ENCODE data around the gene TENM3. TPM values are rescaled to one million over a fixed set of nuclear protein-coding genes. Genes with fewer than 3 reads are reported as not detected.
A peak's percentile ranks its signal among the peaks of the same experiment; 100 is the strongest.

Gene TENM3
- polyA plus RNA-seq, 1 donor = 19.5 TPM

DNA sequence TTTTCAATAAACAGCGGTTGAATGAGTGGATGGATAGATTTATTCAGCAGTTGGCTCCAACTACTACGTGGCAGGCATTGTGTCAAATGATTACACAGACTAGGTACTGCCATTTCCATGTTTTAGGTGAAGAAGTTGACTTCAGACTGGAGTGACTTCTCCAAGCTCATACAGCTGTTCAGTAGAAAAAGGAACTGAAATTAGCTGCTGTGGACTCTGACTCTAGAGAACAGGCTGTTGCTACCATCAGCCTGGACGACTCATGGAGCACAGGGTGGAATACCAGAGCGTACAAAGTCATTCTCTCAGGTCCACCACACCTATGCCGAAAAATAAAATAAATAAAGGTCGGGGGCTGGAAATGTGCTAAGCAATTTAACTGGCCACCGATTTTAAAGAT lies 45.3 kb downstream of the TENM3 start:
- no peak for DNase-seq

DNA sequence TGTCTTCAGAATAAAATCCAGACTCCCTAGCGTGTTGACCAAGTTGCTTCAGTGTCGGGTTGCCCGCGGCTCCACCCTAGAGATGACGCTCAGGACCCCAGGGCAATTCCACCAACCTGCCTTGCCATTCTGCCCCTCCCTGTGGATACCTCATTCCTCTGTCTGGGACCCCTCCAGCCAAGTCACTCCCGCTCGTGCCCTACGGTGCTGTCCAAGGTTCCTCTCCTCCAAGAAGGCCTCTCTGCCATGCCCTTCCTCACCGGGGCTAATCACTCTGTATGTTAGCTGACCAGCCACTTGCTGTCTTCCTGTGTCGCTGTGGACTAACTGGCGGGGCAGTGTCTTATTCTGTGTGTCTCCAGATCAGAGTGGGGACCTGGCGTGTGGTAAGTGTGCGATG lies 46.6 kb downstream of the TENM3 start:
- DNase-seq = no peak

DNA sequence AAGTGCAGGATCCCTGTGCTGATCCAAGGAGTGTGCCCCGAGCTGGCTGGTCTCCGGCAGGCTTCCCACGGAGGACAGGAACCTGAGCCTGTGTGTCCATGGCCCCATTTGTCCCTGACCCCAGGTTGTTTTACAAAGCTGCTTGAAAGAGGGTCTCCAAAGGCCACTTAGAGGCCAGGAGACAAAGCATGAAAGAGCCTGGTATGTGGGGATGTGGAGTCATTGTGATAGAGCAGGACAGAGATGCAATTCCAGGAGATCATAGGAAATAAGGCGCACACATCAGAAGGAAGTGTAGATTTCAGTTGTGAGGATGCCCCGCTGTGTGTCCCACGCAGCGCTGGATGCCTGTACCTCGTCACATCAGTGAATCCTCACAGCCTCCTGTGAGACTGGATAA lies 48.0 kb downstream of the TENM3 start:
- no peak for DNase-seq

DNA sequence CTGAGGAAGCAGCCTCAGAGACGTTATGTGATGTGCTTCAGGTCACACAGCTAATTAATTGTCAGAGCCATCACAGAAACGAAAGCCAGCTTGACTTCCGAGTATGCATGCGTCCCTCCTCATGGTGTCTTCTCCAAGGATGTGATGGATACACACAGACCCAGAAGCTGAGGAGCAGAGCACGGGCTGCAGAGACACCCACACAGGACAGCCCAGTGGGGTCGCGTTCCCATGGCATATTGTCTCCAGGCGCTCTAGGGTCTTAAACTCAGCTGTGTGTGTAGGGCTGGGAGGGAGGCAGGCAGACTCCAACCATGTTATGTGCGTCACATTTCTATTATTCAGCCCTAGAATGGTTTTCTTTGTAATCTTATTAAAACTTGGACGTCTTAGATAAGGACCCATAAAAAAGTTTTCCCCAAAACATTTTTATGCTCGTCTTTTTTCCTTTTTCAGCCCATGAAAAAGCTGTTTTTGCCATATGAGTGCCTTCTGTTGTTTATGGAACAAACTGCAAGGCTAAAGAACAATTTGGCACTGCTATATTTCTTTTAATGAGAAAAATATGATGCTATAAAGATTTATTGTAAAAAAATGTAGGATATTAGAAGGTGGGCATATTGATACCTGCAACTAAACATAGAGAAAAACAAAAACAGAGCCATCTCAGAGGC lies 48.5 kb downstream of the TENM3 start:
- no peak for DNase-seq

DNA sequence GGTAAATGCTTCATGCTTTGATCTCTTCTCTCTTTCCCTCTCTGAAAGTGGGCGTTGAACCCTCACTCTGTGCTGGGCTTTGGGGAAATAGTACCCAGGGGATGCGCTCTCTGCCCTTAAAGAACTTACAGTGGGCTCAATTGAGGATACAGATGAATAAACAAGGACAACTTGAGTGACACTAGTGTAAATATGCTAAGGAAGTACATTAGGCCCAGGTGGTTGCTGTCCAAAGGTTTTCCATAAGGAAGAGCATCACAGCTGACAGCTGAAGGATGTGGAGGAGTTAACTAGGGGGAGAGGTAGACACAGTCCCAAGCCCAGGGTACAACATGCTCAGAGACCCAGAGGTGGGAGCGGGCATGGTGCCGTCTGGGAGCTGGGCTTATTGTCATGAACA lies 49.4 kb downstream of the TENM3 start:
- DNase-seq = peak; percentile 34

DNA sequence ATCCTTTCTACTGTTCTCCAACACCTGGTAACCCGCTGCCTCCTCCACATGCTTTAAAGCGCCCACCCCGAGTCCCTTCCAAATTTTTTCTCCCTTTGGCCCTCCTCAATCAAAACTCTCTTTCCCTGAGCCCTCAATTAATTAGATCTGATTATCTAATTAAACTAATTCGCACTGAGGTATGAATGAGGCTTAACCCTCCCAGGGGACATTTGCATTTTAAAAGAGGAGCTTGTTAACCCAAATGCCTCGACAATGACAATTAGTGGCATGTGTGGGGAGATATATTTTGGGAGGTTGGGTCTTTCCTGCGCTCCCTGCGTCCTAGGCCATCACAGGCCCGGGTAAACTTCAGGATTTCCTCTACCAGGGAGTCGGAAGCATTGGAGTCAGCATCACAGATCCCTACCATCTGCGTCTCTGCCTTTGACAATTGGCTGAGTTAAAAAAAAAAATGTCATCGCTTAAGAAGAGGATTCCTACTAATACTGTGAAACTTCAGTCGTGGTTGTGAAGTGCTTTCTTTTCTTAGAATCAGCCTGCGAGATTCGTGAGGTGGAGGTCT lies 50.6 kb downstream of the TENM3 start:
- DNase-seq = no peak

DNA sequence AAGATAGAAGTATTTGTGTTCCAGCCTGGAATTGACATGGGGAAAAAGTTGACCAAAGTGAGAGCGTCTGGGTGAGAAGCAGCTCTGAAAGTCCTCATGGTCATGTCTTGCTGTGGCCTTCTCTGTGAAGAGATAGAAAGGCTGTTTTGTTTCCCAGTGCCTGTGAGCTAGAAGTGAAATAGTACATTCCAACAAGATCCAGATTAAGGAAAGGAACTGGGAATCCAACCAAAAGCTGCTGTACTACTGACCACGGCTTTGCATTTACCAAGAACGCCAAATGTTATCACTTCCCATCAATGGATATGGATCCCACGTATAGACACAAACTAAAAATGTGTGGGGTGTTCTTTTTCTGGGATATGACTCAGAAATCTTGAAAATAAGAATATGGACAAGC lies 51.2 kb downstream of the TENM3 start:
- DNase-seq = no peak

DNA sequence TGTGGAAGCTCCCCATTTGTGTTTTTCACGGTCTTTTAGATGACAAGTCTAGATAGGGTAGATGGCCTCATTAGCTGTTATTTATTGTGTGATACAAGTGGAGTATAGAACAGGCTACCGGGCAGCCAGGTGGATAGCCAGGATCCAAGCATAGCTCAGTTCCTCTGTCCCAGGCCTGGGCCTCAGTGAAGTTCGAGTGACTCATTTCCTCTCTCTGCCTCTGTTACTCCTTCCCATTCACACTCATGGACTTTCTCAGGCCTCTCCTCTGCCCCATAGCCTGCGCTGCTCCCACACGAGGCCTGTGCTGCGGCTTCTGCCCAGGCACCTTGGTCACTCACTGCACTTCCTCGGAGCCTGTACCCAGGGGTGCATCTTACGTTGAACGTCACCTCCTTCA lies 54.5 kb downstream of the TENM3 start:
- no peak for DNase-seq

DNA sequence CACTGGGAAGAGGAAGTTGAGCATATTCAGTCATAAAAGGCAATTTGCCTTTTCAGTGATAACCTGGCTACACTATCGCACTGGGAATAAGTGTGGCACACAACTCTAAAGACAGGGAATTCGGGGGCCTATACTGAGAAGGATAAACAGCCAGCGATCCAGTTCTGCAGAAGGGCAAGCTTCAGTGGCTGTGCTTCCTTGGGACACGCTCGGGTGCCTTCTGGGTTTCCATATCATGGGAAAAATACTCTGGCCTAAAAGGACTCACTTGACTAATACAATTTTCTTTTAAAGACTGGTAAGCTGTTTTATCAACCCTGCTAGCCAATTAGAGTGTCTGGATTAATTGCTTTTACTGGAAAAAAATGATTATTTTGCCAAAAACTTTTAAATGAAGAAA lies 58.5 kb downstream of the TENM3 start:
- DNase-seq = peak; percentile 45

DNA sequence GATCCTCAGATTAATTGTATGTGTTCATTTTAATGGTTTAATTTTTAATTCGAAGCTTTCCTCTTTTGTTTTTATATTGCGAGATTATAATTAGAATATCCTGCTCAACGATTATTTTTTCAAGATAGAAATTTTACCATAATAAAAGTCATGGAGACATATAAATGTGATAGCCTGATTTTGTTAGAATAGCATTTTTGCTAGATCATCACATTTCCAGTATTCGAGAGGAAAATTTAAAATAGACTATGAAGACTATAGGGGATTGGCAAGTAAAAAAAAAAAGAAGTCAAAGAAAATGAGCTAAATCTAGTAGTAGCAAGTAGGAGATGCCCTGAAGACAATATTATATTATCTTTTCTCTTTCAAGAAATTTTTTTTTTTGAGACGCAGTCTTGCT lies 60.6 kb downstream of the TENM3 start:
- DNase-seq = no peak

DNA sequence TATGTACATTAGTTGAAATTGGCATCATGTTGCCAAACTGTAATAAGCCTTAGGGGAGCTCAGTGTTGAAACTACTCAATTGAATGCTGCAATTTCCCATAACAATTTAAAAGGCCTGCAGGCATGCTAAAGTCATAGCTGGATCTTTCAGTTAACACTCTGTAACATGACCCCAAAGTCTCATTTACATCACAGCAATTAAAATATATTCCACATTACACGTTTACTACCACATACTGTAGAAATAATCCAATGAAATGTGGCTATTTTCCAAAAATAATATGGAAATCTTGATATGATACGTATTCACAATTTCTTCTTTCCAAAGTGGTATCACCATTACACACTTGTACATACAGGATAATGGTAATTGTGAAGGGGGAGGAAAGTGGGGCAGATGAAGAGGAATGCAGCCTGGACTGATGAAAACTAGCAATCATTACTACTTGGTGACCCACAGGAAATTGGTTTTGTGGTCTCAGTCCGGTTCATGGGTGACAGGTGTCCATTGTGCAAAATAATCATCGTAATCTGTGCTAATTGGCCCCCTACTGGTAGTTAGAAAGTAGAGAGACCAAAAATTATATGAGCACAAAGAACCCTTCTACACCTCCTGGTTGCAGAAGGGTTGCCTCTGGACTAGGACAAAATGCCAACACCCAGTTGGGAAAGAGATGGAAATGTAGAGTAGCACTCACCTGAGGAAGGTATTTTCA lies 63.7 kb downstream of the TENM3 start:
- no peak for DNase-seq

DNA sequence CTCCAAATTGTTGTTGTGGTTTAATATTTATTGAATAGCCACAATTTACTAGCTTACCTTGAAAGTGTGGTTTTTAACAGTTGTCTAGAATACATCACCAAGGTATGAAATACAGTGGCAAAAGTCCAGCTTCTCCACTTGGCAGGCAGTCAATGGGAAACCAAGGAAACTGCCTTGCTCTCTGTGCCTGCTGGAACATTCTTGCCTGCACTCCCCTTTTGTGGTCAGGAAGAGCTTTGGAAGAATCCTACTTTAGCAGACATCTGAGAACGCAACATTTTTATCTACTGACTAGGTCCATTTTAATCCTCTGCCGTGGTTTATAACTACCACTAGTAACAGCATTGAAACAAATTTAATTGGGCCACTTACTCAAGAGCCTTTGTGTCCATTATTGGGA lies 64.5 kb downstream of the TENM3 start:
- DNase-seq = no peak

DNA sequence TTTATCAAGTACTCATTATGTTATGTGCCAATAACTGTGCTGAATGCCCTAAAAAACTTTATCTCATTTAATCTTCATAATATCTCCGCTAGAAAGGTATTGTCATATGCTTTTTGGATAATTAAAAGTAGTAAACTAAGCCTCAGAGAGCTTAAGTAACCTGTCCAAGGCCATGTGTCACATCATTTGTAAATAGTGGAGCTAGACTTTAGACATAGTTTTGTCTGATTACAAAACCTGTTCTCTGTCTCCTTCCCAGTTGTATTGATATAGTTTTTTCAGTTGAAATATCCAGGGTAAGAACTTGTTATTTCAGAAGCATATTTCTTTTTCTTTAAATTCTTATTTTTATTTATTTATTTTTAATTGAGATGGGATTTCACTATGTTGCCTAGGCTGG lies 66.7 kb downstream of the TENM3 start:
- DNase-seq = no peak

DNA sequence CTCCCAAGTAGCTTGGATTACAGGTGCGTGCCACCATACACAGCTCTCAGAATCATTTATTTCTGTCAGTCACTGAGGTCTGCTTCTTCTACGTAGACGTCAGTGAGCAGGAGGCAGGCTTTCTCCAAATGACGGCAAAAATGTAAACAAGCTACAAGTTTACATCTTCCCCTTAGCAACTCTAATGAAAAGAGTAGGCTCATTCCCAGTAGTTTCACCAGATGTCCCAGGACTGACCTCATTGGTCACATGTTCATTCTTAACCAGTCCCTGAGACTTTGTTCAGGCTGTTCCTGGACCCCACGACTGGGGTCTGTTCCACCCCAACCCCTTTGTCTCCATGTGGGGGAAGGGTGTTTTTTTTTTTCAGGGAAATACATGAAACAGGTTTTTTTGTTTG lies 67.1 kb downstream of the TENM3 start:
- DNase-seq = no peak

DNA sequence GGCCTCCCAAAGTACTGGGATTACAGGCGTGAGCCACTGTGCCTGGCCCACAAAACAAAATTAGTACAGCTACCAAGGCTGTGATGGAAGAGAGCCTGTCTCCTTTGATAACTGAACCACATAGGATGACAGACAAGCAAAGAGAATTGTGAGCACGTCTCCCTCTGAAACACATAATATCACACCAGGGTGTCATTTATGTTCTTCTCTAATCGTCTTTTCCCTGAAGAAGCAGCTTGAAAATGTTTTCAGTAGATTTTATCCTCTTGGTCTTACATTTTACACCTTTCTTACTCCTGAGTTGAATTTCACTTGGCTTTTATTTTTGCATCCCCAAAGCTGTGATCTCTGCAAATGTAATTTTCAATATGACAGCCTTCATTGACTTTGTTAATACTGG lies 67.8 kb downstream of the TENM3 start:
- no peak for DNase-seq

DNA sequence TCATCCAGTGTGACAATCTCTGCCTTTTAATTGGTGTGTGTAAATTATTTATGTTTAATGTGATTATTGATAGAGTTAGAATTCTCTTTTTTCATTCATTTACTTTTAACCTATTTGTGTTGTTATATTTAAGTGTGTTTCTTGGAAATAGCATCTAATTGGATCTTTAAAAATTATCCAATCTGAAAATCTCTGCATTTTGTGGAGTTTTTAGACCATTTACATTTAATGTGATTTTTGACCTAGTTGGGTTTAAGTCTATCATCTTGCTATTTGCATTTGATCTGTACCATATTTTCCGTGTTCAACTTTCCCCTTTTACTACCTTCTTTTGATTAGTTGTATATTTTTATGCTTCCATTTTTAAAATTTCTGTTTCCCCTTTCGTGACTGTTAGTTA lies 71.3 kb downstream of the TENM3 start:
- no peak for DNase-seq

DNA sequence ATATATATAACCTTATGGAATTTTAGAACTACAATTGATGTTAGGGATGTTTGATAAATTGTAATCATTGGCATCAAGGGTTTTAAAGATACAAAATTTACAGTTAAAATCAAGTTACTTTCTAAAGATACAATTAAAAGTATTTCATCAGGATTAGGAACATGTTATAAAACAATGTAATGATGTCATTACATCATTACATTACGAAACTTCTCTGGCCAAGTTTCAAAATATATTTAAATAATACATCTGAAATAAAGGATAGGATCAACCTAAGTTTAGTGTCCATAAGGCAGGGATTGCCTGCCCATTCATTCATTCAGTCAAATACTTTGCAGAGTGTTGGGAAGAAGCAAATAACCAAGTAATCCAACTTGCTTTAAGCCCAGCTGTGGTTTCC lies 75.1 kb downstream of the TENM3 start:
- no peak for DNase-seq

DNA sequence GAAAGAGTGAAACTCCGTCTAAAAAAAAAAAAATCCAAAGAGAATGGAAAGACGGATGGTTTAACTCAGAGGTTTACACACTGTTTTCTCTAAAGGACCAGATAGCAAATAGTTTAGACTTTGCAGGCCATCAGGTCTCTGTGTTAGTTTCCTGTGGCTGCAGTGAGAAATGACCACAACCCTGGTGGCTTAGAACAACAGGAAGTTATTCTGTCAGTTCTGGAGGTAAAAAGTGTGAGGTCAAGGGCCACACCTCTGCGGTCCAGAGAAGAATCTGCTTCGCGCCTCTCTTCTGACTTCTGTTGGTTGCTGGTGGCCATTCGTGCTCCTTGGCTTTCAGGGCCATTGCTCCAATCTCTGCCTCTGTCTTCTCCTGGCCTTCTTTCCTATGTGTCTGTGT lies 76.9 kb downstream of the TENM3 start:
- no peak for DNase-seq

DNA sequence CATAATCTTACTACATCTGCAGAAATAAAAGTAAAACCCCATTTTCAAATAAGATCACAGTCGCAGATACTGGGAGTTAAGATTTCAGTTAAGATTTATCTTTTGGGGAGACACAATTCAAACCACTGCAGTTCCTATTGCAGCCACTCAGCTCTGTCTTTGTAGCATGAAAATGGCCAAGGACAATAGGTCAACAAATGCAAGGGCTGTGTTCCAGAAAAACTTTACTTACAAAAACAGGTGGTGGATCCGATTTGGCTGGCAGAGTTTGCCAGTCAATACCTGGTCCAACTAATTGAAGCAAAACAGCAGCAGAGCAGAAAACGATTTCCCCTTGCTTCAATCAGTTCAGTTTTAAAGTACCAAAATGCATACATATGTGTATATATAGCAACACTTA lies 77.4 kb downstream of the TENM3 start:
- DNase-seq = no peak

DNA sequence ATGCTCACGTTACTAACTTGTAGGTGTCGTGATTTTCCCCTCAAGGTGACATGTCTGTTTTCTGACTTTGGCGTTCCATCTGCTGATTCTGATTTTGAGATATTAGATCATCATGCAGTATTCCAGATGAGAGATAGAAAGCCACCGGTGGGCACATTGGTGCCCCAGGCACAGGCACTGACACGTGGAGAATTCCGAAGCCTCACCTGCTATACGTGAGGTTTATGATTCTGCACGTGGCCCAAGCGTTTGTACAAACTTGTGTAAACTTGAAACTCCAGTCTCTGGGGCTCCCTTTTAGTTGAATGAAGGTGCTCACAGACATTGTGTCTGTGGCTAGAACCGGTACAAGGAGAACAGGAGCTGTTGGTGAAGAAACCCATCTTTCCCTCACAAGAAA lies 81.1 kb downstream of the TENM3 start:
- DNase-seq = no peak

DNA sequence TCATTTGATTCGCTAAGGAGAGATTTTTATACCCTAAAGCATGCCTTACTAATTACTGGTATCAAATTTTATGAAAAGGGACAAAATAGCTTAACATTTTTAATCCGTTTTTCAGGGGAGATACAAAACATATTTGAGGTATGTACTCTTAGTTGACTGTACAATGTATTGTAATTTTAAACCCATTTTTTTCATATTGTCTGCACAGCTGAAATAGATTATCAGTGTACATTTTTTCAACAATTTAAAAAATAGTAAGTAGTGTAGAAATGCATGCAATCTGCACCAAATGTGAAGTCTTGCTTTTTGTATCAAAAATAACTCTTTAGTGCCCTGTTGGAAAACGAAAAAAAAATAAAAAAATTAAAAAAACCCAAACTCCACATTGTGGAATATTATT lies 82.2 kb downstream of the TENM3 start:
- DNase-seq = no peak

DNA sequence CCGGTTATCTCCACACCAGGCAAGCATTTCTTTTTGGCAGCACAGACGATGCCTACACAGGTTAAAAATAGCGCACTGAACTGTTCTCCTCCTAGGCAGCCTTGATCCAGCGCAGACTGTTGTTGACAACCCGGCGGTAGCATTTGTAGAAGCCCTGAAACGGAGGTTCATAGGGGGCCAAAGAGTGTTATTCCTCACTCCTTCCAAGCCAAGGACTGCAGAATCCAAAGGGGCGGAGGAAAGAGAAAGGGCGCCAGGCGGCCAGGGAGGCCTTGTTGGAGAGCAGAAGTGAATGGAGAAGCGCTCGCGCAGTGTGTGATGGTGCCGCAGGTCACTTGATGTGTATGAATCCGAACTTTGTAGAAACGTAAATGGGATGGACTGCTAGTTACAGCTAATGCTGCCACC lies 82.7 kb downstream of the TENM3 start:
- no peak for DNase-seq

DNA sequence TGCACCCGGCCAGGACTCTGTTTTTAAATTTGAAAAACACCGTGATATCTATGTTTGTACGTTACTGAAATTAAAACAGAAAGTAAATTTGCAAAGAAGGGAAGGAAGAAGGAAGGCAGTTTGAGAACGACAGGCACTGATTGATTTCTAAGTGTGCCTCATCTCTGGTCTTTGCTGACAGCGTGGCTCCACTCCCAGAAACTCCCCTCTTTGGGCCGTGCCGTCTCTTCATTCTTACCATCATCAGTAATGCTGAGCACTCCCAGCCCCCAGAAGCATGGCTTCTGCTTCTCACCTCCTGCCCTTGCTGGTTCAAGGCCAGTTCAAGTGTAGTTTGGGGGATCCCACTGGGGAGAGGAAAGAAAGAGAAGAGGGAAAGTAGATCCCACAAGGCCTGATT lies 85.3 kb downstream of the TENM3 start:
- no peak for DNase-seq

DNA sequence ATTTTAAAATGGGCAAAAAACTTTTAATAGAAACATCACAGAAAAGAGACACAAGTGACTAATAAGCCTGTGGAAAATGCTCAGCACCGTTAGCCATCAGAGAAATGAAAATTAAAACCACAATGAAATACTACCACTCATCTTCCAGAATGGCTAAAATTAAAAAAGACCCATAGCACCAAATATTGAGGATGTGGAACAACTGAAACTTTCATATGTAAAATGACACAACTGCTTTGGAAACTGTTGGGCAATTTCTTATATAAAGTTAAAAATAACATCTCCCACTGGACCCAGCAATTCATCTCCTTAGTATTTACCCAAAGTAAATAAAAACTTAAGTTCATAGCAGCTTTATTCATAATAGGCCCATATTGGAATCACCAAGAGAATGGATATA lies 94.2 kb downstream of the TENM3 start:
- no peak for DNase-seq

All from left kidney (tissue), 2 donors.